ENCODE data around the gene GUCY2F. TPM values are rescaled to one million over a fixed set of nuclear protein-coding genes. Genes with fewer than 3 reads are reported as not detected.

Gene GUCY2F
- under 0.01 TPM in 1 of 2 replicates, not detected in the other for total RNA-seq

DNA sequence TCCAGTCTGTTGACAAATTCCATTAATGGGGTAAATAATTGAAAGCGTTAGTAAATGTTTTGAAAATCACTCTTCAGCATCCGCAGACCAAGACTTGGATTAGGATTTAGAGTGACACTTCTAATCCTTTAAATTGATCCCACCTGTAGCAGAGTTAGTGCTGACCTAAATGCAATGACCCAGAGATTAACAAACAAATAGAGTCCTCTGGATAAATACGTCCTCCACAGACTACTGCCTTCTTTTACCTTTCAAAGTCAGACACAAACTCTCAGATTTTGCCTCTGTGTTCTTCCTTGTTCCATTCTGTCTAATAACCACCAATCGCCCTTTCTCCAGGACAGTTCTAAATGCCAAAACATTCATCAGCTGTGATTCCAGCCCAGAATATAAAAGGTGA is at the start of gene GUCY2F:
TSS of gene GUCY2F (minus strand) at position 101 of the 400 bp plus-strand sequence. CDS start 6,150 bp downstream, outside the sequence.
- no peak for DNase-seq

DNA sequence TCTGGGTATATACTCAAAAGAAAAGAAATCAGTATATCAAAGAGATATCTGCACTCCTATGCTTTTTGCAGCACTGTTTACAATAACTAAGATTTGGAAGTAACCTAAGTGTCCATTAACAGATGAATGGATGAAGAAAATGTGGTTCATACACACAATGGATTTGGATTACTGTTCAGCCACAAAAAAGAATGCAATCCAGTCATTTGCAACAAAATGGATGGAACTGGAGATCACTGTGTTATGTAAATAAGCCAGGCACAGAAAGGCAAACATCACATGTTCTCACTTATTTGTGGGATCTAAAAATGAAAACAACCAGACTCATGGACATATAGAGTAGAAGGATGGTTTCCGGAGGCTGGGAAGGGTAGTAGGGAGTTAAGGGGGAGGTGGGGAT is 37.1 kb upstream of the GUCY2F start:
- DNase-seq, result no peak

GRCh38 chrX:109511113-109511512 is 29.2 kb upstream of the GUCY2F start:
- DNase-seq, result no peak

- no peak for DNase-seq
These were observed 27.0 kb upstream of the GUCY2F start for GRCh38 chrX:109508915-109509314.

GRCh38 chrX:109501176-109501575 is 19.3 kb upstream of the GUCY2F start:
- DNase-seq, result no peak

- DNase-seq, result no peak
These were observed 16.5 kb upstream of the GUCY2F start for GRCh38 chrX:109498434-109498833.

DNA sequence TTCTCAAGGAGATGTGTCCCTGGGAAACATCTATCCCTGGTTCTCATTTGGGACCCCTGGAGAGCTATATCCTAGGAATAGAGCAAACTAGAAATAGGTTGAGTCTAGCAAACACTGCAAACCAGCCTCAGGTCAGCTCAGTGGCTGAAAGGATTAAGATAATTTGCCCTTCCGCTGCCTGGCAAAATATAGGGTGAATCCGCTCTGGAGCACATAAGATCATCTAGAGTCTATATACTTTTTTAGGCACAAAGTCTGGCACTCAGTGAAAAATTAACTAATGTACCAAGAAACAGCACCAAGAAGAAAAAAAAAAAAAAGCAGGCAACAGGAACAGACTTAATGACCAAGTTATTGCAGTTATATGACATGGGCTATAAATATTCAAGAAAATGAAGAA is 7.3 kb upstream of the GUCY2F start:
- DNase-seq, result no peak

DNA sequence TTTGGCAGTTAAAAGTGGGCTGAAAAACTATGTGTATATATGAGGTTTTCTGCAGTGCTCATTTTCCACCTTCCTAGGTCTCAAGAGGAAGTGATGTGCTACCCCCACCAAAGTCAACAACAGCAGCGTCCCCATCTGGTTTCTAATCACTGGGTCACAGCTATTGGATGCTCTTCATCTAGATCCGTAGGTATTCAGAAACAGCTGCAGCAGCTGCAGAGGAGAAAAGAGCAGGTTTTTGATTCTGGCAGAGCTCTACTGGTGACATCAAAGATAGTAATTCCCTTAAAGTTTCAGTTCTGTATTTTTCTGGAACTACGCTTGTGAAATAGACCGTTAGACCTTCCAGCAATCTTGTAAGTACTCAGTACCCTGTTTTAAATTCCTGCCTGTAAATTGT is 5.8 kb upstream of the GUCY2F start:
- no peak for DNase-seq

DNA sequence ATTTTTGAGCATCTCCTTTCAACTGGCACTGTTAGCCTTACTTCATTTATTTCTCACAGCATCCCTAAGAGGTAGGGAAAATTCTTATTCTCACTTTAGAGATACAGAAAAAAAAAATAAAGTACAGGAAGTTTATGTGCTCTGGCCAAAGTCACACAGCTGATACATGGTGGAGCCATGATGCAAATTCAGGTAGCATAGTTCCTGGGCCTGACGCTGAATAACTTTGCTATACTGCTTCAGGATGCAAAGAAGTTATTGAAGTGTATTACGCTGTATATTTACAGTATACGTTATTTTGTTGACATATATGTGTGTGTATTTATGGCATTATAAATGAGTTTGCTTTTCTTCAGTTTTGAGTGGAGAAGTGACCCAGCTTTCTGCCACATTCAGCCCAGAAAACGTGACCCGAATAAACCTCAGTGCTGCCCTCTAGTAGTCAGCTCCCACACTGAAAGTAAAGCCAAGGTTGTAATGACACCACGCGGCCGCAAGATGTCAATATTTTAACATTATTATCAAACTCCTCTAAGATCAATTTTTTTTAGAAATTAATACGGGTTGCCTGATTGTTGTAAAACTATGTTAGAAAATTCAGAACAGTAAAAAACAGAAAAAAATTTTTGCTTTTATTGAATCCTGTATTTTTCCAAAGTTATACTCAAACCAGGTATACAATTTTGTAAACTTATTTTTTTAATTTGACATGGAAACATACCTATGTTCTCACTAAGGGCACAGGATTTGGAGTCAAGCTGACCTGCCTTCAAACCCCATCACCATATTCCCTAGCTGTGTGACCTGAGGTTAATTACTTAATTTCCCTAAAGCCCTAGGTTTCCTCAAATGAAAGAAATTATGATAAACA is 3.8 kb upstream of the GUCY2F start:
- peak; percentile 74 for DNase-seq

DNA sequence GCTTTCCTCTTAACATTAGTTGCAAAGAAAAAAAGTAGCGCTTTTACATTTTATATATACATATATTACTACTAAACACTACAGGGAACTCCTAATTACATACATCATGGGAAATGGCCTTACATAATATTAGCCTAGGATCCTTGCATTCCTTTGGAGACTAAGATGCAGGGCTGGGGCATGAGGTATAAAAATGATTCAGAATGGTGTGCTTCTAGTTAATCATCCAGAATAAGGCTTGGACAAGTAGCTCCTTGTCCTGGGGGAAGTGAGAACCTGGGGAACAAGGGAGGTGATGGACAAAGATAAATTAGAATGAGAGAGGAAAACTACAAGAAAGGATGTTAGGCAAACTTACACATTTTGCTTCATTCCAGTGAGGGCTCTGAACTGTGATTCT is 3.0 kb upstream of the GUCY2F start:
- DNase-seq, result no peak

DNA sequence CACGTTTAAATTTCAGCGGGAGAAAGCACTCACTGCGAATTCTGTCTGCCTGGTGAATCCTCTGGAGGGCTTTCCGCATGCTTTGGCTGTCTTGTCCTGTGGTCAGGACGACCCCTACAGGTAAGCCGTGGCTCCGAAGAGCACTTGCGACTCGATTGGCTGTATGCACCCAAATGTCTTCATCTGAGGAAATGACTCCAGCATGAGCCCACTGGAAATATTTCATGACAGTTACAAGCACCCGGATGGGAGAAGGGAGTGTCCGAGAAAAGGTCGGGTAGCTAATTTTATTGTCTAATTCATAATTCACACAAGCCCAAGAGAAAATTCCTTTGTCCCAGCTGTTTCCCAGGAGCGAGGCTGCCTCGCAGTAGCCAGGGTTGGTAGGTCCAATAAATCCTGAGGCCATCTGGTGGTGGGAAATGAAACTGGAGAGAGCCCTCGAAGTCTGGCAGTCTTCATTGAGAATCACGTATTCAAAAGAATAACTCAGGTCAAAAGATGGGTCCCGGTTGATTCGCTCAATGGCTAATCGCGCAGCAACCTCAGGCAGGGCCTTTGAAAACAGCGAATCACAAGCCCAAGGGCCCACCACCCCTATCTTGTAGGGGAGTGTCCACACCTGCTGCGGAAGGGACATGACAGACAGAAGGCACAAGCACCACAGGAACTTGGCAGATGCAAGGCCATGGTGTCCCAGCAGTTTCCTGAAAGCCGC is 6.6 kb downstream of the GUCY2F start:
- DNase-seq, result peak; percentile 67

- DNase-seq, result peak; percentile 50
These were observed 8.7 kb downstream of the GUCY2F start for GRCh38 chrX:109472939-109473735.

DNA sequence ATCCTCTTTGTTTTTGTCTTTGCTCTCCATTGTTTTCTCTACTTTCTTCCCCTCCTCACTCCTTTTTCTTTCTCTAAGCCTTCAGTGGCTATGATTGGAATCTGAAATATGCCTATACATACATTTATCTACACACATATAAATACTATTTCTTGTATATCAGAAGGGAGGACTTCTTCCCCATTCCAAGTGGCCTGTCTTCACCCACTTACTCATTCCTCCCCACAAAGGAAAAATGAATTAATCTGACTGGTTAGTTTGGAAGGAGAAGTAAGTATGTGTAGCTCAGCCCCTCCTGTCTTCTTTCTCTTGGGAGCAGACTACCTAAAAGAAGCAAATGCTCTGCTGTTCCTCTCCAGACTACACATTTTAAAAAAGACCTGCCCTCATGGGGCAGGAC is 17.7 kb downstream of the GUCY2F start:
- DNase-seq, result no peak

GRCh38 chrX:109463784-109464183 is 18.1 kb downstream of the GUCY2F start:
- DNase-seq, result no peak

DNA sequence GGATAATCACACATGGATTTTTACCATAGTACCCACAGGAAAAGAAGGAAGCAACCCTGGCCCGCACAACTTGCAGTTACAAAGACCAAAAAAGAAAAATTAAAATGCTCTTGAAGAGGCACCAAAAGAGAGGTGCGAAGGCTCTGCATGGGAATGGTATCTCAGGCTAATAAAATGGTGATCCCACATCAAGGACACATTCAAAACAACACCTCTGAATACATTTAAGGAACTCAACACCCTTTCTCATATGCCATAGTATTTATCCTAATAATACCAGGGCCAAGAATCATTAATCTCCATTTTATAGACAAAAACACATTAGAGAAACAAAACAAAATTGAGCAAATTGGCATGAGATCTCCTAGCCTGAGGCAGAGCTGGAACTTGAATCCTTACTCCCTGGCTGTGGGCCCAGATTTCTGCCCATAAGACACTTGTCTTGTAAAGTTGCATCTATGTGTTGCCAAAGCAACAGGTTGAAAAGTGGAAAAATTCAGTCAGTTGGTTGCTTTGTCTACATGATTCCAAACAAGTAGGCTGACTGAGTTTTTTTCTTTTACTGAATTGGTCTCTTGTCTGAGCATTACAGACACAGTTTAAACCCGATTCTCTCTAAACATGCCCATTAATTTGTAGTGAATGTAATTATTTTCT is 33.5 kb downstream of the GUCY2F start:
- no peak for DNase-seq

DNA sequence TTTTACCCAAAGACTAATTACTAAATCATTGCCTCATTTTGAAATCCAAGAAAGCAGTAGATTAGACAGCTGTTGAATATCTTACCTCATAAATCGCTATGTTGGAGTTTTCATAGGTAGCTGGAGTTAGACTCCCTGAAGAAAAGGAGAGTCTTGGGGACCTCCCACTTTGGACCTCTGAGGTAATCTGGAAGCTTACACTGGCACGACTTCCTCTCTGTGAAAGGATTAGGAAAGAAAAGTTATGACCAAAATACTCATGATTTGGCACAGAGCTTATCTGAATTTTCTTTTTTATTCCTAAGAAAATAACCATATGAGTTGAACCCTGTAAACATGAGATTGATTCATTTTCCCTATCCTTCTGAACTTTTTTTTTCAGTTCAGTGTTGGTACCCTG is 40.6 kb downstream of the GUCY2F start:
- no peak for DNase-seq

DNA sequence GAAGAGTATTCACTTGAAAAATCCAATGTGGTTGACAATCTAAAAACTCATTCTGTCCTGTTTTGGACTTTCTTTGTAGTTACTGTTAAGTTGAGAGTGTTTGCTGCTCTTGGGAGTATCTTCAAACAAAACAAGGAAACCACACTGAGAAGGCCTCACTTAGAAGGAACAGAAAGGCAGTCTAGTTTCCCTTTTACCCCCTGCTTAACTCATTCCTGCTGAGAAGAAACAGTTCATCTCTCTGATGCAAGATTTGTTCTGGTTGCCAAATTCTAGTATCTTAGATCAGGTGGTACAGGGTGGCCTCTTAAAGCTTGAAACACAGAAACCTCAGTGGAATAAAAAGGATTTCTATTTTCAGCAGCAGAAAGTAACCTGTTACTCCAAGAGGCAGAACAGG is 41.4 kb downstream of the GUCY2F start:
- no peak for DNase-seq

DNA sequence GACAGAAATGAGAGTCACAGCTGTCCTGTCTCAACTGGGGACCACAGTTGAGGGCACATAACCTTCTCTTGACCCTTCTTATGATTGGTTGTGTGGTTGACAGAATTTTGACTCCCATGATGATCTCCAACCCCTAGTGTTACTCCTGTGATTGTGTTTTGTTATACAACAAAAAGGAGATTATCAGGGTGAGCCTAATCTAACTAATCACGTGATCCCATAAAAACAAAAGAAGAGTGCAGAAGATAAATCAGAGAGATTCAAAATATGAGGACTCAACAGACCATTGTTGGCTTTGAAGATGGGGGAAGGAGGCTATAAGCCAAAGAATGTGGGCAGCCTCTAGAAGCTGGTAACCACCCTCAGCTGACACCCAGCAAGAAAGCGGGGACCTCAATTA is 72.7 kb downstream of the GUCY2F start:
- DNase-seq, result no peak

DNA sequence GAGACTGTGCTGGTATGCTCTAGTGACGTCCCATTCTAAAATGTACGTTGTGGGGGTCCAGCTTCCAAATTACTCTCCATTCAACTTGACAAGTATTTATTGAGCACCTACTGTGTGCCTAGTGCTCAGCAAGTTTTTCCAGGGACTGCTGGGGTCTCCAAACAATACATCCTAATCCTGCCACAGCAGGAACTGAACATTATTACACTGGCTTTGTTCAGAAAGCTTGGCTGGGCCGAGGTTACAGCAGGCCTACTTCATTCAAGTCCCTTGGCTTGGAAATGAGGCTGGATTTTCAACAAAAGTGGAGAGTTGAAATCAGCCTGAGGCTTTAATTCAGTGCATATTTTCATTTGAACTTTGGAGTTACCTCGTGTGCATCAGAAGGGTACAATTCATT is 78.0 kb downstream of the GUCY2F start:
- DNase-seq, result no peak

DNA sequence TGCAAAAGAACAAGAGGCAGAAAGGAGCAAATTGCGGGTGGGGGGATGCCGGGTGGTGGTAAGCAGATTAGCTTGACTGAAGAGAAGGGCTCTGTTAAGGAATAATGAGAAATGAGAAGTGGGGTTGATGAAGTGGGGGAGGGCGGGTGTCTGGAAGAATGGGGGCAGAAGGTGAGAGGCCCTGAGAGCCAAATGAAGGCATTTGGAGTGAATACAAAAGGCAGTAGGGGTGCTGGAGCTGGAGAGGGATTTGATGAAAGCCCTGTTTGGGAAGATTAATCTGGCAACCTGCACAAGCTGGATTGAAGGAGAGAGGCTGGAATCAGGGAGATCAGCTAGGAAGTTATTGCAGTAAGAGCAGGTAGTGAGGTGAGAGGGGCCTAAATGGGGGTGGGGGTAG is 82.1 kb downstream of the GUCY2F start:
- DNase-seq, result no peak

- DNase-seq, result no peak
These were observed 83.1 kb downstream of the GUCY2F start for GRCh38 chrX:109398833-109399232.

- no peak for DNase-seq
These were observed 83.8 kb downstream of the GUCY2F start for GRCh38 chrX:109398061-109398460.

GRCh38 chrX:109393859-109394258 is 88.0 kb downstream of the GUCY2F start:
- peak; percentile 9 for DNase-seq
